Gastrocnemius medialis (tissue), 4 donors: ENCODE data around the gene AGAP1. TPM values are rescaled to one million over a fixed set of nuclear protein-coding genes. Genes with fewer than 3 reads are reported as not detected.

Experiments used
- ATAC-seq, 2 donors: fragments of 150-250 bp; one replicate each; pipeline ENCODE4 v1.9.1; 2016
- DNase-seq, 2 donors: peaks; one replicate each; pipeline ENCODE4 v3.0.0-alpha.2; 2019
- H3K27ac ChIP-seq, 4 donors: fragments of 200-600 bp; sonication (generic); 1 replicate in 1 of 4; 2 replicates in 3 of 4; pipeline ENCODE4 v1.5.1; 2016 to 2018; ENCODE audit warnings: mild to moderate bottlenecking in 2 of 4, moderate library complexity in 1 of 4
- H3K27me3 ChIP-seq, 3 donors: fragments of 200-600 bp; sonication (generic) in 2 of 3; 1 replicate in 1 of 3; 2 replicates in 2 of 3; pipeline versions ENCODE4 v1.5.1 to v1.6.0; 2016 to 2019; ENCODE audit warnings: mild to moderate bottlenecking in 1 of 3, moderate library complexity in 1 of 3
- H3K36me3 ChIP-seq, 2 donors: fragments of 200-600 bp; sonication (generic) in 1 of 2; one replicate each; pipeline ENCODE4 v1.5.1; 2017 to 2018
- H3K4me1 ChIP-seq, 2 donors: fragments of 200-600 bp; sonication (generic) in 1 of 2; one replicate each; pipeline ENCODE4 v1.5.1; 2016 to 2017; ENCODE audit warnings: mild to moderate bottlenecking in 2 of 2
- H3K4me3 ChIP-seq, 4 donors: fragments of 200-600 bp; sonication (generic) in 3 of 4; 1 replicate in 1 of 4; 2 replicates in 3 of 4; pipeline ENCODE4 v1.5.1; 2016 to 2019; ENCODE audit warnings: mild to moderate bottlenecking in 2 of 4
- H3K9me3 ChIP-seq, 3 donors: fragments of 200-600 bp; sonication (generic) in 2 of 3; 1 replicate in 1 of 3; 2 replicates in 2 of 3; pipeline ENCODE4 v1.5.1; 2016 to 2019
- POLR2A ChIP-seq, 2 donors: fragments of 450-650 bp; IDR thresholded peaks; one replicate each; pipeline ENCODE4 v1.6.1; 2017; ENCODE audit warnings: antibody characterized with exemption in 2 of 2, mild to moderate bottlenecking in 2 of 2, moderate library complexity in 2 of 2
- in situ Hi-C, 4 donors: fragments of 200-750 bp; cut with MboI; loops; one replicate each; pipeline versions ENCODE4 v1.15.0 to v1.8.0; 2017; ENCODE audit warnings: low sequenced_read_pairs in 4 of 4
- intact Hi-C: fragments of 100-400 bp; cut with DNase I; formaldehyde crosslinking; loops from one replicate; pipeline ENCODE4 v1.15.1; 2023; ENCODE audit warnings: low total_unique reads
- total RNA-seq, 4 donors: library from RNA; depleted of rRNA; stranded (reverse); fragments of >200 nt; gene quantifications; one replicate each; pipeline versions ENCODE4 v1.1.0 to v1.2.3, GENCODE V29; 2016
- TF ChIP-seq, protein P1 (sequence below), 5 experiments: fragments of 450-650 bp in 3 of 5; fragments of 200-600 bp in 2 of 5; sonication (generic) in 2 of 5; IDR thresholded peaks in 4 of 5; conservative IDR thresholded peaks in 1 of 5; 1 replicate in 4 of 5; 2 replicates in 1 of 5; pipeline ENCODE4 v1.5.1; 2016 to 2019; ENCODE audit warnings: antibody characterized with exemption in 5 of 5, mild to moderate bottlenecking in 3 of 5, moderate library complexity in 3 of 5

AGAP1 gene
- total RNA-seq, 4 donors from 2014 or later: 8.5 to 26.8 (median 14.4) TPM

DNA sequence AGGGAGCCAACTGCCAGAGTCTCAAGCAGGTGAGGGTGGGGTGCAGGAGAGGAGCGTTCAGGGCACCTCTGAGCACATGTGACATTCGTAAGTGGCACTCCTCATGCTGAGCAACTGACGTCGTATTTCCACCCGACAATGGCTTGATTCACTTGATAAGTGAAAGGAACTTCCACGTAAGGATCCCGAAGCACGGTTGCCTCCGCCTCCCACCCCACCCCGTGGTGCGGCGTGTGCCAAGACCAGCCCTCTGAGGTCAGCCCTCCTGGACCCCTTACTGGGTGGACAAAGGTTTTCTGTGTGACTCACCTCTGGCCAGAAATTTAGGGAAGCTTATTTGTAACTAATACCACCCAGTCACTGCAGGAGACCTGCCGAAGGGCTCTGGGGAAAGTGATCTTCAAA lies 59.9 kb downstream of the AGAP1 start:
- H3K36me3 ChIP-seq: no peaks in the 10 kb centered on the region
- DNase-seq: no peak
- ATAC-seq: no peak
- H3K27me3 ChIP-seq: no peaks in the 10 kb centered on the region
- no peak overlapping the region for H3K27ac ChIP-seq
- in situ Hi-C loops (no loop called here), intact Hi-C loops (no loop called here)
- no peak overlapping the region for H3K4me3 ChIP-seq
- H3K9me3 ChIP-seq: no peaks in the 10 kb centered on the region
- peaks cover 11 to 31% of the 10 kb centered on the region in 2 donors for H3K4me1 ChIP-seq
- TF ChIP-seq POLR2A (IDR thresholded peaks at IDR 0.05): no peak
- TF ChIP-seq, protein P1, sequence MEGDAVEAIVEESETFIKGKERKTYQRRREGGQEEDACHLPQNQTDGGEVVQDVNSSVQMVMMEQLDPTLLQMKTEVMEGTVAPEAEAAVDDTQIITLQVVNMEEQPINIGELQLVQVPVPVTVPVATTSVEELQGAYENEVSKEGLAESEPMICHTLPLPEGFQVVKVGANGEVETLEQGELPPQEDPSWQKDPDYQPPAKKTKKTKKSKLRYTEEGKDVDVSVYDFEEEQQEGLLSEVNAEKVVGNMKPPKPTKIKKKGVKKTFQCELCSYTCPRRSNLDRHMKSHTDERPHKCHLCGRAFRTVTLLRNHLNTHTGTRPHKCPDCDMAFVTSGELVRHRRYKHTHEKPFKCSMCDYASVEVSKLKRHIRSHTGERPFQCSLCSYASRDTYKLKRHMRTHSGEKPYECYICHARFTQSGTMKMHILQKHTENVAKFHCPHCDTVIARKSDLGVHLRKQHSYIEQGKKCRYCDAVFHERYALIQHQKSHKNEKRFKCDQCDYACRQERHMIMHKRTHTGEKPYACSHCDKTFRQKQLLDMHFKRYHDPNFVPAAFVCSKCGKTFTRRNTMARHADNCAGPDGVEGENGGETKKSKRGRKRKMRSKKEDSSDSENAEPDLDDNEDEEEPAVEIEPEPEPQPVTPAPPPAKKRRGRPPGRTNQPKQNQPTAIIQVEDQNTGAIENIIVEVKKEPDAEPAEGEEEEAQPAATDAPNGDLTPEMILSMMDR (IDR thresholded peaks at IDR 0.05 in 4 of 5, conservative IDR thresholded peaks at IDR 0.05 in 1 of 5): no peak

DNA sequence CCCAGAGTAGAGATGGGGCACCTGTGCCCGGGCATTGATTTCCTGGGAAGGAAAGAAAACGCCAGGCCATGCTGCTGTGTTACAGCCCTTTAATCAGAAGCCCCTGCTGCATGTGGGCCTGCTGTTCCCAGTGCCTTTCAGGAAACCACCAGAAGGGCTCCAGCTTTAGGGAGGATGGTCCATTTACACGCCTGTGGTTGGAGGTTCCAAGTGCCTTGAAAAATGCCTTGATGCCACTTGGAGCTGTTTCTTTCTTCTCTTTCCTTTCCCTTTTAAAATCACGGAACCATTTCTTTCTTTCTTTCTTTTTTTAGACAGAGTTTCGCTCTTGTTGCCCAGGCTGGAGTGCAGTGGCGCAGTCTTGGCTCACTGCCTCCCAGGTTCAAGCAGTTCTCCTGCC lies 60.5 kb downstream of the AGAP1 start:
- no peak for ATAC-seq
- Histone ChIP-seq H3K36me3 (no peaks in the 10 kb centered on the region), H3K4me3 (no peak overlapping the region), H3K9me3 (no peaks in the 10 kb centered on the region), H3K27ac (no peak overlapping the region), H3K4me1 (peaks cover 11 to 31% of the 10 kb centered on the region in 2 donors), H3K27me3 (no peaks in the 10 kb centered on the region)
- intact Hi-C loops: no loop called here
- no peak for DNase-seq
- in situ Hi-C loops: no loop called here
- no peak for TF ChIP-seq POLR2A (IDR thresholded peaks at IDR 0.05)
- TF ChIP-seq, protein P1 (IDR thresholded peaks at IDR 0.05 in 4 of 5, conservative IDR thresholded peaks at IDR 0.05 in 1 of 5): no peak

DNA sequence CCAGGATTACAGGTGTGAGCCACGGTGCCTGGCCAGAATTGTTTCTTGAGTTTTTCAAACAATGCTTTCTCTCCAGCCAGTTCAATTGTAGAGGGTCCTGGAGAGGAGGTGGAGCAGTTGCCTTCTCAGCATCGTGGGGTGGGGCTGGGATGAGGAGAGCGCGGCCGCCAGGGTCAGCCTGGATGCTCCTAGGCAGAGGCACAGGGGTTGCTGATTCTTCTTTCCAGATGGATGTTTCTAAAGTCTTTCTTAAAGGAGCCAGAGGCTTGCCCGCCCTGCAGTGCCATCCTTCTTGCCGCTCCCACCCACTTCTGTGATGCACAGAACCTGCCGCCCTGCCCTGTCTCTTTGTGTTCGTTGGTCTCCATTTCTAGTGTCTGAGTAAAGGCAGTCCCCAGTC lies 61.1 kb downstream of the AGAP1 start:
- in situ Hi-C loops (no loop called here), intact Hi-C loops (no loop called here)
- Histone ChIP-seq H3K4me3 (no peak overlapping the region), H3K27ac (no peak overlapping the region), H3K9me3 (no peaks in the 10 kb centered on the region), H3K36me3 (no peaks in the 10 kb centered on the region), H3K4me1 (peaks cover 11 to 31% of the 10 kb centered on the region in 2 donors), H3K27me3 (no peaks in the 10 kb centered on the region)
- DNase-seq: no peak
- no peak for ATAC-seq
- TF ChIP-seq, protein P1 (IDR thresholded peaks at IDR 0.05 in 4 of 5, conservative IDR thresholded peaks at IDR 0.05 in 1 of 5): no peak
- no peak for TF ChIP-seq POLR2A (IDR thresholded peaks at IDR 0.05)

DNA sequence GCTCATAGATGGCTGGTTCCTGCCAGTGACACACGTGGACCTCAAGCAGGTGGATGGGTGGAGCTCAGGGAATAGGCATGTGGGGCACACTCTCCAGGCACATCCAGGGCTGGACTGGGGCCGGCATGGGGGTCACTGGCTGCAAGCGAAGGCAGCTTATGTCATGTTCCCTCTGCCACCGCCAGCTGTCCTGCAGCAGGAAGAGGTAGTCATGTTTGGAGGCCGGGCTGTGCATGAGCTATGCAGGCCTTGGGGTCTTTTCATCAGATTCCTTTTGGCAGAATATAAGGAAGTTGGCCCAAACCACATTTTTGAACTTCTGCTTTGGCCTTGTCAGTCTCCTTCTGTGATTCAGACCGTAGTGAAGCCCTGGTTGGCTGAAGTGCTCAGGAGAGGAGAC lies 61.5 kb downstream of the AGAP1 start:
- DNase-seq (no peak), ATAC-seq (no peak)
- in situ Hi-C loops (no loop called here), intact Hi-C loops (no loop called here)
- no peak overlapping the region for H3K27ac ChIP-seq
- H3K9me3 ChIP-seq: no peaks in the 10 kb centered on the region
- no peaks in the 10 kb centered on the region for H3K36me3 ChIP-seq
- H3K4me3 ChIP-seq: no peak overlapping the region
- TF ChIP-seq POLR2A (IDR thresholded peaks at IDR 0.05): no peak
- TF ChIP-seq, protein P1 (IDR thresholded peaks at IDR 0.05 in 4 of 5, conservative IDR thresholded peaks at IDR 0.05 in 1 of 5): no peak
- H3K4me1 ChIP-seq: peaks cover 11 to 31% of the 10 kb centered on the region in 2 donors
- H3K27me3 ChIP-seq: no peaks in the 10 kb centered on the region

DNA sequence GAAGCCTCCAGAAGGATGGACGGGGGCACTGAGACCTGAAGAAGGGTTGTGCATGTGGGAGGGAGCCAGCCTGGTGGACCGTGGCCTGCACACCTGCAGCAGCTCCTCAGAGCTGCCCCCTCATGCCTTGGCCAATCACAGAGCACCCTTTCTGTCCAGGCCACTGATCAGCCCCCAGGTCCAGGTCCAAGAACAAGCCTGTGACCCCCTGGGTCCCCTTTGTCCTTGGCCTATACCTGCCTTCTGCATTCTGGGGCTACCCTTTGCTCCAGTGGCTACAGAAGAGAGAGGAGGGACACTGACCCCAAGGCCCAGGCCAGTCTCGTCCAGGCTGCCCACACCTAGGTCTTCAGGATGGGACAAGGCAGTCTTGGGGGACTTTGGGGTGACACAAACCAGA lies 62.2 kb downstream of the AGAP1 start:
- Histone ChIP-seq H3K4me1 (peaks cover 11 to 30% of the 10 kb centered on the region in 2 donors), H3K4me3 (no peak overlapping the region), H3K27me3 (no peaks in the 10 kb centered on the region), H3K27ac (no peak overlapping the region), H3K9me3 (no peaks in the 10 kb centered on the region), H3K36me3 (no peaks in the 10 kb centered on the region)
- TF ChIP-seq, protein P1 (IDR thresholded peaks at IDR 0.05 in 4 of 5, conservative IDR thresholded peaks at IDR 0.05 in 1 of 5): no peak
- no peak for TF ChIP-seq POLR2A (IDR thresholded peaks at IDR 0.05)
- DNase-seq: no peak
- intact Hi-C loops (no loop called here), in situ Hi-C loops (no loop called here)
- ATAC-seq: no peak
